ENCODE results near the gene PRF1. TPM values are rescaled to one million over a fixed set of nuclear protein-coding genes. Genes with fewer than 3 reads are reported as not detected.

The PRF1 gene
- total and polyA plus RNA-seq, 7 experiments from 2014 or later: 8.1 to 198 (median 27.6) TPM

- Mint-ChIP-seq H3K27me3 (no peaks in the 10 kb centered on the region), H3K27ac (no peak overlapping the region), H3K36me3 (peaks cover 0 to 2% (median 0%) of the 10 kb centered on the region in 5 donors), H3K4me1 (peaks cover 6 to 25% (median 8%) of the 10 kb centered on the region in 7 donors), H3K4me3 (no peak overlapping the region), H3K9me3 (no peaks in the 10 kb centered on the region)
- no peaks in the 10 kb centered on the region for H3K9me3 ChIP-seq (ENCODE audit: control insufficient read depth in 2 of 3, low read length in 3 of 3)
- CTCF ChIA-PET: interaction anchor here (0.7 kb wide), 1 partner anchor 492 kb away, joined by 4 read pairs; no protein-coding TSS in a partner anchor
- no peak overlapping the region for H3K4me3 ChIP-seq (ENCODE audit: low read length)
- H3K27ac ChIP-seq (ENCODE audit: low read depth, low read length): no peak overlapping the region
- intact Hi-C loops (cut with micrococcal nuclease): loop anchor here in 1 of 2 donors (10.0 kb wide), 1 partner anchor 94 kb away; no protein-coding TSS in a partner anchor
- POLR2A ChIA-PET: no interaction called here
- DNase-seq (no peak), ATAC-seq (no peak)
- H3K27me3 ChIP-seq (ENCODE audit: control insufficient read depth in 2 of 2, insufficient read depth in 2 of 2, low read length in 2 of 2): no peaks in the 10 kb centered on the region
- H3K36me3 ChIP-seq (ENCODE audit: control insufficient read depth in 2 of 3, insufficient read depth in 3 of 3, low read length in 3 of 3): no peaks in the 10 kb centered on the region
- H3K4me1 ChIP-seq (ENCODE audit: control insufficient read depth in 2 of 2, insufficient read depth in 2 of 2, low read length in 2 of 2): peaks cover 4 to 6% of the 10 kb centered on the region in 2 donors
Measured at GRCh38 chr10:70571236-70571635, 31.3 kb downstream of the PRF1 start.

GRCh38 chr10:70568781-70569495, 33.6 kb downstream of the PRF1 start:
- ATAC-seq (no peak), DNase-seq (no peak)
- Mint-ChIP-seq H3K4me3 (no peak overlapping the region), H3K27me3 (no peaks in the 10 kb centered on the region), H3K27ac (no peak overlapping the region), H3K4me1 (peaks cover 0 to 17% (median 0%) of the 10 kb centered on the region in 7 donors), H3K9me3 (no peaks in the 10 kb centered on the region), H3K36me3 (peaks cover 0 to 2% (median 0%) of the 10 kb centered on the region in 5 donors)
- CTCF ChIA-PET: no interaction called here
- no peaks in the 10 kb centered on the region for H3K36me3 ChIP-seq (ENCODE audit: control insufficient read depth in 2 of 3, insufficient read depth in 3 of 3, low read length in 3 of 3)
- no peak overlapping the region for H3K4me3 ChIP-seq (ENCODE audit: low read length)
- POLR2A ChIA-PET: interaction anchor here (1.3 kb wide), 1 partner anchor 33 kb away, joined by 3 read pairs; the partner anchor contains the start of gene PRF1
- H3K27me3 ChIP-seq (ENCODE audit: control insufficient read depth in 2 of 2, insufficient read depth in 2 of 2, low read length in 2 of 2): no peaks in the 10 kb centered on the region
- no peaks in the 10 kb centered on the region for H3K4me1 ChIP-seq (ENCODE audit: control insufficient read depth in 2 of 2, insufficient read depth in 2 of 2, low read length in 2 of 2)
- intact Hi-C loops (cut with micrococcal nuclease): no loop called here
- H3K9me3 ChIP-seq (ENCODE audit: control insufficient read depth in 2 of 3, low read length in 3 of 3): no peaks in the 10 kb centered on the region
- no peak overlapping the region for H3K27ac ChIP-seq (ENCODE audit: low read depth, low read length)

- H3K27me3 Mint-ChIP-seq: no peaks in the 10 kb centered on the region
- ATAC-seq (no peak), DNase-seq (no peak)
- ChIA-PET POLR2A (interaction anchor here (1.3 kb wide), 1 partner anchor 34 kb away, joined by 3 read pairs; the partner anchor contains the start of gene PRF1), CTCF (no interaction called here)
- intact Hi-C loops (cut with micrococcal nuclease): no loop called here
- H3K27me3 ChIP-seq (ENCODE audit: control insufficient read depth in 2 of 2, insufficient read depth in 2 of 2, low read length in 2 of 2): no peaks in the 10 kb centered on the region
- no peak overlapping the region for H3K4me3 Mint-ChIP-seq
- H3K9me3 ChIP-seq (ENCODE audit: control insufficient read depth in 2 of 3, low read length in 3 of 3): no peaks in the 10 kb centered on the region
- peaks cover 0 to 20% (median 0%) of the 10 kb centered on the region in 7 donors for H3K4me1 Mint-ChIP-seq
- peak overlapping the region in 2 of 9 donors; percentile 21 to 40 for H3K27ac Mint-ChIP-seq
- H3K4me3 ChIP-seq (ENCODE audit: low read length): no peak overlapping the region
- no peaks in the 10 kb centered on the region for H3K4me1 ChIP-seq (ENCODE audit: control insufficient read depth in 2 of 2, insufficient read depth in 2 of 2, low read length in 2 of 2)
- peaks cover 0 to 2% (median 0%) of the 10 kb centered on the region in 5 donors for H3K36me3 Mint-ChIP-seq
- no peaks in the 10 kb centered on the region for H3K36me3 ChIP-seq (ENCODE audit: control insufficient read depth in 2 of 3, insufficient read depth in 3 of 3, low read length in 3 of 3)
- H3K27ac ChIP-seq (ENCODE audit: low read depth, low read length): no peak overlapping the region
- no peaks in the 10 kb centered on the region for H3K9me3 Mint-ChIP-seq
Measured at GRCh38 chr10:70568113-70568512, 34.4 kb downstream of the PRF1 start.

- Mint-ChIP-seq H3K27ac (no peak overlapping the region), H3K4me3 (no peak overlapping the region), H3K4me1 (peaks cover 0 to 19% (median 0%) of the 10 kb centered on the region in 7 donors), H3K9me3 (no peaks in the 10 kb centered on the region), H3K36me3 (peaks cover 0 to 2% (median 0%) of the 10 kb centered on the region in 5 donors), H3K27me3 (no peaks in the 10 kb centered on the region)
- no peak overlapping the region for H3K27ac ChIP-seq (ENCODE audit: low read depth, low read length)
- no peaks in the 10 kb centered on the region for H3K27me3 ChIP-seq (ENCODE audit: control insufficient read depth in 2 of 2, insufficient read depth in 2 of 2, low read length in 2 of 2)
- intact Hi-C loops (cut with micrococcal nuclease): no loop called here
- no peaks in the 10 kb centered on the region for H3K9me3 ChIP-seq (ENCODE audit: control insufficient read depth in 2 of 3, low read length in 3 of 3)
- CTCF ChIA-PET: no interaction called here
- POLR2A ChIA-PET: interaction anchor here (0.6 to 1.3 kb wide), 3 partner anchors 10 to 107 kb away, joined by 3 to 4 read pairs (median 3); partner anchors contain the start of gene PRF1
- no peaks in the 10 kb centered on the region for H3K4me1 ChIP-seq (ENCODE audit: control insufficient read depth in 2 of 2, insufficient read depth in 2 of 2, low read length in 2 of 2)
- DNase-seq (no peak), ATAC-seq (no peak)
- H3K36me3 ChIP-seq (ENCODE audit: control insufficient read depth in 2 of 3, insufficient read depth in 3 of 3, low read length in 3 of 3): no peaks in the 10 kb centered on the region
- H3K4me3 ChIP-seq (ENCODE audit: low read length): no peak overlapping the region
Measured at GRCh38 chr10:70567603-70568002, 34.9 kb downstream of the PRF1 start.

- ChIA-PET CTCF (no interaction called here), POLR2A (interaction anchor here (0.6 to 0.8 kb wide), 2 partner anchors 11 to 108 kb away, joined by 3 to 4 read pairs; no protein-coding TSS in a partner anchor)
- intact Hi-C loops (cut with micrococcal nuclease): no loop called here
- ATAC-seq: no peak
- no peak overlapping the region for H3K27ac ChIP-seq (ENCODE audit: low read depth, low read length)
- H3K27me3 ChIP-seq (ENCODE audit: control insufficient read depth in 2 of 2, insufficient read depth in 2 of 2, low read length in 2 of 2): no peaks in the 10 kb centered on the region
- H3K9me3 ChIP-seq (ENCODE audit: control insufficient read depth in 2 of 3, low read length in 3 of 3): no peaks in the 10 kb centered on the region
- DNase-seq: no peak
- H3K27ac Mint-ChIP-seq: no peak overlapping the region
- no peak overlapping the region for H3K4me3 ChIP-seq (ENCODE audit: low read length)
- H3K9me3 Mint-ChIP-seq: no peaks in the 10 kb centered on the region
- no peaks in the 10 kb centered on the region for H3K4me1 ChIP-seq (ENCODE audit: control insufficient read depth in 2 of 2, insufficient read depth in 2 of 2, low read length in 2 of 2)
- H3K36me3 Mint-ChIP-seq: peaks cover 0 to 2% (median 0%) of the 10 kb centered on the region in 5 donors
- H3K36me3 ChIP-seq (ENCODE audit: control insufficient read depth in 2 of 3, insufficient read depth in 3 of 3, low read length in 3 of 3): no peaks in the 10 kb centered on the region
- H3K4me1 Mint-ChIP-seq: peaks cover 0 to 19% (median 0%) of the 10 kb centered on the region in 7 donors
- H3K27me3 Mint-ChIP-seq: no peaks in the 10 kb centered on the region
- no peak overlapping the region for H3K4me3 Mint-ChIP-seq
Measured at GRCh38 chr10:70566515-70567290, 35.8 kb downstream of the PRF1 start.

GRCh38 chr10:70565556-70566514, 36.7 kb downstream of the PRF1 start:
- peaks cover 0 to 2% (median 0%) of the 10 kb centered on the region in 5 donors for H3K36me3 Mint-ChIP-seq
- CTCF ChIA-PET: no interaction called here
- no peaks in the 10 kb centered on the region for H3K27me3 Mint-ChIP-seq
- no peak overlapping the region for H3K27ac ChIP-seq (ENCODE audit: low read depth, low read length)
- H3K9me3 Mint-ChIP-seq: no peaks in the 10 kb centered on the region
- H3K27ac Mint-ChIP-seq: peak overlapping the region in 1 of 9 donors; percentile 36
- no peaks in the 10 kb centered on the region for H3K9me3 ChIP-seq (ENCODE audit: control insufficient read depth in 2 of 3, low read length in 3 of 3)
- no peaks in the 10 kb centered on the region for H3K36me3 ChIP-seq (ENCODE audit: control insufficient read depth in 2 of 3, insufficient read depth in 3 of 3, low read length in 3 of 3)
- no peaks in the 10 kb centered on the region for H3K4me1 ChIP-seq (ENCODE audit: control insufficient read depth in 2 of 2, insufficient read depth in 2 of 2, low read length in 2 of 2)
- POLR2A ChIA-PET: no interaction called here
- peaks cover 0 to 20% (median 0%) of the 10 kb centered on the region in 7 donors for H3K4me1 Mint-ChIP-seq
- peak; percentile 55 for ATAC-seq
- H3K4me3 Mint-ChIP-seq: no peak overlapping the region
- intact Hi-C loops (cut with micrococcal nuclease): no loop called here
- no peak overlapping the region for H3K4me3 ChIP-seq (ENCODE audit: low read length)
- no peaks in the 10 kb centered on the region for H3K27me3 ChIP-seq (ENCODE audit: control insufficient read depth in 2 of 2, insufficient read depth in 2 of 2, low read length in 2 of 2)
- DNase-seq: no peak

All from naive thymus-derived CD4-positive, alpha-beta T cell (primary cell).